RPMI8226 (cell line): Measurements from ENCODE around the gene BCDIN3D.
"Not testable (repeated sequence)": the region's sequence is repeated elsewhere in the genome, so short reads cannot be mapped to it uniquely, and the experiment has no call there.

Source experiments
- DNase-seq: peaks from one replicate; pipeline ENCODE4 v3.0.0-alpha.2; 2015

The BCDIN3D gene

DNA sequence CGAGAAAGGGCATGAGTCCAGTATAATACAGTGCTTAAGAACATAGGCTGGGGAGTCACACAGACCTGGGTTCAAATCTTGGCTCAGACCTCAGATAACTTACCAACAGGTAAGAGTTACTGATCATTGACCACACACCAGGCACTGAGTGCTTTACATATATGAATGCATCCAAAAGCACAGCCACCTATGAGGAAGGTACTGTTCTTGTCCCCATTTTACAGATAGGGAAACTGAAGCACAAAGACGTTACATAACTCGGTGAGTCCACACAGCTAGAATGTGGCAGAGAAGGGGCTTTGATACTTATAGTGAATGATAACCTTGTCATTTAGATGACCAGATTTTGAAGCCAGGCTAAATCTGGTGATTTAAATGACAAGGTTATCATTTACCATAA lies 33.2 kb upstream of the BCDIN3D start:
- DNase-seq: no peak

DNA sequence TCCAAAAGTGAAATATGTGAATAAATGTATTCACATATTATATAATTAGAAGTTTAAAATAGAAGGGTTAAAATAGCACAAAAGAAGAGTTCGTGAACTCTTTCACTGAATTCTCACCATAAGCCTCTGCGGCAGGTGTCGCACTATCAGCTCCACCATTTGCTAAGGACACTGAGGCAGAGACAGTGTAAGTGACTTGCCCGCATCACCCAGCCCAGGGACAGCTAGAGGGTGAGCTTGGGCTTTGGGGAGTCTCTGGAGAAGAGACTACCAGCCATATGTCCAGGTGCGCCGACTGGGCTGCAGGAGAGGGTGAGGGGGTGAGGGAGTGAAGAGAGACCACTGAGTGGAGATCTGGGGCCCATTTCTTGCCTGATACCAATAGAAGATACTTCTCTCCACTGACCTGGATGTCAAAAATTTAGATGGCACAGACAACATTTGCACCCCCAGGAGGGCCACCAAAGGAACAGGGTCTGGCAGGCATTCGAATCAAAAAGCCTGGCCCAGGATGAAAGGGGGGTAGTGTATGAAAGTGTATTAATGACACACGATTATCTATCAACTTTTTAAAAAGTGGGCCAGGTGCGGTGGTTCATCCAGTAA lies 32.3 kb upstream of the BCDIN3D start:
- no peak for DNase-seq

DNA sequence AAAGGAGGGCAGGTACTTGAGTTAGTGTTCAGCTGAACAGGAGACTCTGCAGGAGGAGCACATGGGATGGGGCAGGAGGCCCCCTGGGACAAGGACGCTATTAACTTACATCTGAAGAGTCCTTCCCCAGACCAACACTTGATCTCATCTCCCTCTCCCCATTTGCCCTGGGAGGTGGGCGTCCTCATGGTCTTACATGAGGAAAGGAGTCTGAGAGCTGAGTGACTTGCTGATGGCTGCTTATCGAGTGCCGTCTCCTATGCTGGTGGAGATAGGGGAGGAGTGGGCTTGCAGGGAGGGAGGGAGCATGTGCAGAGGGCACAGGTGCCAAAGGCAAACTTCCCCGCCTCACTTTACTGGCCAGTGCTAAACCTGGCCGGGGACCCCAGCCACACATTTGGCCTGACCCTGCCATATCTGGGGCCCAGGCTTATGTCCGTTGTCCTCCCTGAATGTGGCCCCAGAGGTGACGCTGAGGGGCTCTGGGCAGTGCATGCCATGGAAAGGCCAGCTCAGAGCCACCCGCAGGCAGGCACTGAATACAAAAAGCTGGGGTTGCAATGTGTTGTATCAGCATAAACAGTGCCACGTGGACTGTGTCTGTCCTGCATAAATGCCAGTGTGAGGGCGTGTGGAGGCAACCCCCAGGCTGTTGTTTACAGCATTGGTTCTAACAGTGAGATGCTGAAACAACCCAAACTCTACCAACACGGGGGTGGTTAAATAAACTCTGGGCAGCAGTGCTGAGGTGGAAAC lies 31.4 kb upstream of the BCDIN3D start:
- peak; percentile 63 for DNase-seq

DNA sequence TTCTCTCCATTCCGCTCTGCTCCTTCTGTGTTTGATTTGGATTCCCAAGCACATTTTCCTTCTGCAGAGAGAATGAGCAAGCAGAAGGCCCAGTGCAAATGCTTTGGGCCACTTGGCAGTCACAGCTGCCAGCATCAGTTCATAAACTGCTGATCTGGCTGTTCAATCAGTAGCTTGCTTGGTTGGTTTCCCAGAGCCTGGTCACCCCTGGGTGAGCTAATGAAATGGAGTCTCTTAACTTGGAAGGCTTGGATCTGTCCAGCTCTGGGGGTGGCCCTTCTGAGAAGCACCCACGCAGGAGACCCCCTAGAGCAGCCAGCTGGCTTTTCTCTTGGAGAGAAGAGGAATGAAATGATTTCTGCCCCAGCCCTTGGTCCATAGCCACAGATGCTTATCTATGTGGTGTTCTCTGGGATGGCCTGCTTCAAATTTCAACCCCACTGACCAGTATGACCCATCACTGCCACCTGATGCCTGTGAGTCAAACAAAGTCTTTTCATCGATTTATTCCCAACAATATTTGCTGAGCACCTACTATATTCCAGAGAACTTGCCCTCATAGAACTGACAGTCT lies 30.5 kb upstream of the BCDIN3D start:
- peak; percentile 50 for DNase-seq

DNA sequence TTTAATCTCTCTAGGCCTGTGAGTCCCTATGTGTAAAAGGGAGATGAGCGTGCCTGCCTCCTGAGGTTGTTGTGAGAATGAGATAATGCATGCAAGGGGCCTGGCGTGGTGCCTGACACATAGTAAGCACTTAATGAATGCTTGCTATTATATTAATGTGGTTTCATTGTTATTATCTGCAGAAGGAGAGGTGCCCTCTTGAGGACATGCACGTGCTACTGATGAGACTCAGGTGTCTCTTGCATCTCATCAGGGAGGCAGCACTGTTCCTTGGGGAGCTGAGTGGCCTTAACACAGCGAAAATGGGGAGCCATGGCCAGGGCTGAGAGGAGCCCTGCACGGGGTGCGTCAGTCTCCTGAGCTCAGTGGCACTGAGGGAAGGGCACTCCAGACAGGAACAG lies 29.9 kb upstream of the BCDIN3D start:
- peak; percentile 54 for DNase-seq

DNA sequence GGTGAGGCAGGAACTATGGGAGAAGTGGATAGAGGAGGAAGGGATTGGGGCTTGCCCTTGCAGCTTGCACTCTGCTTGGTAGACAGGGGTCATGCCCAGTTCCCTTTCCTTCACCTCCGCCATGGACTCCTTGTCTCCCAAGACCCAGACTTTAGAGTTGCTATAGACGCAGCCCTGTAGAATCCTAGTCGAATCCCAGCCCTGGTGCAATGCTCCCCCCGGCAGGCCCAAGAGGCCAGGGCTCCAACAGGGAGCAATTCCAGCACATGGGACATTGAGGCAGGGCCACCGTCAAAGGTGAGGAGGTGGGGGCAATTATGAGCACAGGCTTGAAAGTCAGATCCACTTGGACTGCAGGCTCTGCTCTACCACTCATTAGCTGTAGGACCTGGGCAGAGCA lies 29.5 kb upstream of the BCDIN3D start:
- DNase-seq: no peak

DNA sequence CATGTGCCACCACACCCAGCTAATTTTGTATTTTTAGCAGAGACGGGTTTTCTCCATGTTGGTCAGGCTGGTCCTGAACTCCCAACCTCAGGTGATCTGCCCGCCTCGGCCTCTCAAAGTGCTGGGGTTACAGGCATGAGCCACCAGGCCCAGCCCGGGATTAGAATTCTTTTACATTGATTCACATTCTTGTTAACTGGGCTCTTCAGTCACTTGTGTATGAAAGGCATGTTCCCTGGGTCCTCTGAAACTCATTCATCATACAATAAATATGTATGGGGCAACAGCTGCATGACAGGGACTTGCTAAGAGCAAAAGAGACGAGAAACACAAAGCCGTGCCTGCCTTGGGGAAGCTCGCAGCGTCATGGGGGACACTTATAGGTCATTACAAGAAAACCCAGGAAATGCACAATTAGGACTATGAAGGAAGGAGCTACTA lies 28.9 kb upstream of the BCDIN3D start:
- not testable (repeated sequence) for DNase-seq

DNA sequence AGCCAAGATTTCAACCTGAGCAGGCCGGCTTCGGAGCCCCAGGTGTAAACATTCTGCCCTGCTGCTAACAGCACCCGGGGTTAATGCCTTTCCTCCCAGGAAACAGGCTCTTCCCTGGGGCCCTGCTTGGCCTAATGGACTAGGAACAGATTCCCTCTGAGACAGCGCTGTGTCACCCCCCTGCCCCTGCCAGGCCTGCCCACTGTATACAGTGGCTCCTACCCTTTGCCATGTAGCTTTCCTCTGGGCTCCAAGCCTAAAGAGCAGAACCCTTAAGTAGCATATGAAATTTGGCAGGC lies 28.3 kb upstream of the BCDIN3D start:
- DNase-seq: no peak

DNA sequence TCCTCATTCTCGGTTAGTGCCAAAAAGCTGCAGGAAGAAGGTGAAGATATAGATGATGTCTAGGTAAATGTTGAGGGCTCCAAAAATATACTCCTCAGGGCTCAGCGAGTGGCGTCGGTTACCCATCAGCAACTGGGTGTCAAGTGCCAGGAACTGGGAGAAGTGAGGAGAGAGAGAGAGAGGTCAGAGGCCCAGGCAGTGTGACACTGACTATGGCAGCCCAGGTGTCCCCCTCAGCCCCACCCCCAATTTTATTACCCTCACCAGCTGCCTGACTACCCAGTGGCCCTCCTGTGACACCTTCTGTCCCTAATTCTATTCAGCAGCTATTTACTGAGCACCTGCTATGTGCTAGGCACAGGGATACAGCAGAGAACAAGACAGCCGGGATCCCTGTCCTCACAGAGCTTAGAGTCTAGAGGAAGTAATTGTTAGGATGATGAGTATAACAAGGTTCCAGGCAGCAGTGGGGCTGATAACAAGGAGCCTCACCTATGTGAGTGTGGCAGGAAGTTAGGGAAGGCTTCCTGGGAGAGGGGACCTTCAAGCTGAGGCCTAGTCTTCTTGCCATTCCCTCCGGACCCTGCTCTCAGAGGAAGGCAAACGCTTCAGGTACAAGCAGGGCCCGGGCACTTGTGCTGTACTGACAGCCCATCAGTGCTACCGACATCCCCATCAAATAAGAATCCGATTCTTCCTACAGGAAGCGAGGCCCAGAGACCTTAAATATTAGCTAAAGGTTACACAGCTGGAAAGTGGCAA lies 27.8 kb upstream of the BCDIN3D start:
- DNase-seq: no peak

DNA sequence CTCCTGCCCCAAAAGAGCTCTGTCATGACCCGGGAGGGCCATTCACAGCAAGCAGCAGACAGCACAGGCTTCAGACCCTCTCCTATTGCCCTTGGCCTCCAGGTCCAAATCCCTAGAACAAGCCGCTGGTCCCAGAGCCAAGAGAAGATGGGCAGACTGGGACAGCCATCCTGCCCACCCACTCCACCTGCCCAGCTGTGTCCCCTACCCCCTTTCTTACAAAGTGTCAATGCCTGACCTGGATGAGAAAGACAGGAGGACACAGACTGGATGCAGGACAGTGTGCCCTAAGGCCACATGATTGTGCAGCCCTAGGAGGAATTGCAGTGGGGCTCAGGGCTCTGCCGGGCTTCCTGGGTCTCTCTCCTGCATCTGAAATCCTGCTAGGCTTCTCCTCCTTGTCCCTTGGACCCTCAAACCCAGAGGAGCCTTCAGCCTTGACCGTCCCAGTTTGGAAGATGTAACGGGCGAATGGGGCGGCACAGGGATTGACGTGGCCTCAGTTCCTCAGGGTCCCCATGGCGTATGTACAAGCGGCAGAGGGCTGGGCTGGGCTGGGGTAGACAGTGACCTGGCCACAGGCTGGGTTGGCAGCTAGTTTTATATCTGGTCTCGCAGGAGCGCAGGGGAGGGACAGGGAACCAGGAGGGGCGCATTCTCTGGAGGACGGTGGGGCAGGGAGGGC lies 27.1 kb upstream of the BCDIN3D start:
- no peak for DNase-seq

DNA sequence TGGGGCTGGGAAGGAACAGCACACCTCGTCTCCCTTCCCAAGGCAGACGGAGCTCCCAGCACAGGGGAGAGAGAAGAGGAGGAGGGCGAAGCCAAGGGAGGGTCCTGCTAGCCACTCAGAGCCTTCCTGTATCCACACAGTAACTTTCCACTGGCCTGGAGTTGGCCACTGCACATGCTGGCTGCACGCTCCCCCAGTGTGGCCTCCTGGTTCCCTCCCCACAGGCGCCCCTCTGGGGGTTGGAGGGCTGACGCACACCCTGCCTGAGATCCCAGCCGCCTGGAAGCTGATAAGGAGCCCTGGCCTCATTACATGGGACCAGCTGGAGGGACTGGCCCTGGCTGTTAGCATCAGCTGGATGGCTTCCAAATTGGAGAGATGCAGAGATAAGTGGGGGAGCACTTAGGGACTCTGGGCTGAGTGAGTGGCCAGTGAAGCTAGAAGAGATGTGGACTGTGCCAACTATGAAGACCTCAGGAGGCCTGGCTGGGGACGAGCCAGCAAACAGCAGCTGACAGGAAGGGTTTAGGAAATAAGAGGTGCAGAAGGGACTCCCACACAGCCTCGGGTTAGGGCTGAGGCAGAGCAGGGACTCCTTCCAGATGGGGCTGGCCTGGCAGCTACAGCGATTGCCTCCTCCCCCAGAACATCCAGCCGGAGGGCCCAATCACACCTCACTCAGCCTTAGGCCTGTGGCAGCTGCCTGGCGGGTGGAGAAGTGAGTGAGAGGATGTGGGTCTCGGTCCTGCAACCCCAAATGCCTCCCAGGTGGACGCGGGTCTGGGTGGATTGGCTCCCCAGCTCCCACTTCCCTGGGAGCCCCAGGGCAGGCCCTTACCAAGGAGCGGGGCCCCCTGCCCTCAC lies 26.3 kb upstream of the BCDIN3D start:
- peak; percentile 39 for DNase-seq

DNA sequence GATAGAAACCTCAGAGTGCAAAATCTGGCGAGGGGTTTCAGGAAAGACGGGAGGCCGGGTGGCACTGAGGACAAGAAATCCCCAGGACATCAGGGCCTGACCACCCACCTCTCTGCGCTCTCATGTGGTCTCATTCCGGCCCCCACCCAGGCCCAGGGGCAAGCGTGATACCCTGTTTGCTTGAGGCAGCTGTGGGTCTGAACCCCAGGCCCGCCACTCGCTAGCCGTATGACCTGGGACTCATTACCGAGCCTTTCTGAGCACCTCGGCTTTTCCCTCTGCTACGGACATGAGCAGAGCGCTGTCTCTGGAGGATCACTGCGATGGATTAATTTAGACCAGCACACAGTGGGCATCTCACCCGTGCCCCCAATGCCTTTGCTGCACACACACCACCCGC lies 25.5 kb upstream of the BCDIN3D start:
- DNase-seq: no peak

DNA sequence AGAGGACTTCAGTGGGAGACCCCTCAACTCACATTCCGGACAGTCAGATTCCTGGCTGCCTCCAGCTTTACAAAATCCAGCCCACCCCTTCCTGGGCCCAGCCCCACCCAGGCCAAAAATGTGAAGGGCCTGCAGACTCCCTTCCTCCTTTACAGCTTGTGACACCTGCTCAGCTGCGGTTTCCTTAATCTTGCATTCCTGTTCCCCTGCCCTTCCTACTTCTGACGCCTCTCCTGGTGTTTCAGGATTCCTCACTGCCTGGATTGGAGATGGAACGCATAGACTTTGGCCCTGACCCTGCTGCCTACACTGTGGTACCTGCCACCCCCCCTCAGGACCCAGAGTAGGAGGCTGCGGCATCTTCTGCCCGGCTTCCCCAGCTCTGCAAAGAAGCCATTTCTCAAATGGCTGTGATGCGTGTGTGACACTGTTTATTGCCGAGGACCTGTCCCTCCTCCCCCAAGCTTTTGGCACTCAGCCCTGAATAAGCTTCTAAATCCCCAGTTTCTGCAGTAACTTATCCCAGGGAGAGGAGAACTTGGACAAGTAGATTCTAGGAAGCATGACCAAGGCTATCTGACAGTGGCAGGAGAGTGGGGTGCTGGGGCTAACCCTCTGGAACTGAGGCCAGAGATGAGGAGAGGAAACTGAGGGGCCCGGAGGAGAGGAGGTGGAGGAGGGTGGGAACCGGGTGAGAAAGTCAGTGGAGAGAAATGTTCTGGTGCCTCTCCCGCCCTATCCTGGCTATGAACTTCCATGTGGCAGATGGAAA lies 24.9 kb upstream of the BCDIN3D start:
- DNase-seq: no peak

DNA sequence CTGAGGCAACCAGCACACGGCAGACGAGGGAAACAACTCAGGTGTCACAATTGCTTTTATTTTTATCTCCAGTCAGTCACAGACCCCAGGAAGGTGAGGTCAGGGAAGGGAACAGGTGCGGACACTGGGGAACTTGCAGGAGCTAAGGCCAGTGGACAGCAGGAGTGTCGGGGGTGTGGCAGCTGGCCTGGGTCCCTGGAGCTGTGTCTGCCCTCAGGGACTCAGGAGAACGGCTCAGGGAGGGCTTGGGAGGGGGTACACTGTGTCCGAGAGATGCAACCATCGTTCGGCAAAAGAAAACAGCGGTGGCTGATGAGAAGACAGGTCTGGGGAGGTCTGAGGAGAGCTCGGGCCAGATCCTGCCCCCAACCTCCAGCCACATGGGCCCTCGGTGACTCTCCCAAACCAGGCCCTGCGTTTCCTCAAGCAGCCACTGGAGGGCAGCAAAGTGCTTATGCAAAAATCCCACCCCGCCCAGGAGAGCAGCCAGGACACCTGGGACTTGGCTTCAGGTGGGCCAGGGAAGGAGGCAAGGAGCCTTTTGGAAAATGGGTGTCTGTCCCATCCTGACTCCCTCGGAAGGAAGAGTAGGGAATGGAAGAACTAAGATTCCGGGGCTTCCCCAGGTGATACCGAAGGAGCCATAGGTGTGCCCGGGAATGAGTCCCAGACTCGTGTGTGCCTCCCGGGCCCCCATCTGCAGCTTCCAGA lies 24.1 kb upstream of the BCDIN3D start:
- peak; percentile 77 for DNase-seq

DNA sequence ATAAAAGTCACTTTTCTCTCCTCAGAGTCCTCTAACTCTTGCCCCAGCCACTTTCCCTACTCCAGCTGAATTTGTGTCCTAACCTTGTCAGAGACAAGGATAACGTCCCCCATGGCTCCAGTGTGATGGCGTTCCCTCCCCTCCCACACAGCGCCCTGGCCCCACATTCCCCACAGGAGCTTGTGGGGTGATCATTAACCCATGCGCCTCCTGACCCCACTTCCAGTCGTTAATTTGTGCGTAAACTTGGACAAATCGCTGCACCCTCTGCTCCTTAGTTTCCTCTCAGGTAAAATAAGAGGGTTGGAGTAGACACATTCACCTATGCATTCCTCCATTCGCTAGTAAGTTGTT lies 22.9 kb upstream of the BCDIN3D start:
- no peak for DNase-seq

DNA sequence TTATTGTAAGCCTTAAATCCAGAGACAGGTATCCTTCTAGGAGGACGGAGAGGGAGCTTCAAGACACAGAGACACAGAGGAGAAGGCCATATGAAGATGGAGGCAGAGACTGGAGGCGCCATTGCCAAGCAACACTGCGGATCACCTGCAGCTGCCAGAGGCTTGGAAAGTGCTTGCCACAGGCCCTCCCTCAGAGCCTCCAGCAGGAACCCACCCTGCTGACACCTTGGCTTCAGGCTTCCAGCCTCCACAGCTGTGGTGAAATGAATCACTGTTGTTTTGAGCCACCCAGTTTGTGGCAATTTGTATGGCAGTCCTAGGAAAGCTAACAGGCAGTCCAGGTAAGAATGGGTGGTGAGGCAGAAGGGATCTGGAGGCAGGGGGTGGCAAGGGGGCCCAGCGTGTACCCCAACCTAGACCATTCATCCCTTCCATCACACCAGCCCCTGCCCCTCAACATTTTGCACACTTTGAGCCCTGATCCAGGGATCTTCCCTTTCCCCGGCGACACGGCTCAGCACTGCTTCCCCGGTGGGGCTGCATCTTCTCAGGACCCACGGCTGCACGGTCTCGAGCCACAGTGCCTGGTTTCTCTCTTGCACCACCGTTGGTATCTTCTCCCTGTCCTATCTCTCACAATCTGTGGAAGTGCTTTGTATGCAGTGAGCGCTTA lies 22.3 kb upstream of the BCDIN3D start:
- no peak for DNase-seq

DNA sequence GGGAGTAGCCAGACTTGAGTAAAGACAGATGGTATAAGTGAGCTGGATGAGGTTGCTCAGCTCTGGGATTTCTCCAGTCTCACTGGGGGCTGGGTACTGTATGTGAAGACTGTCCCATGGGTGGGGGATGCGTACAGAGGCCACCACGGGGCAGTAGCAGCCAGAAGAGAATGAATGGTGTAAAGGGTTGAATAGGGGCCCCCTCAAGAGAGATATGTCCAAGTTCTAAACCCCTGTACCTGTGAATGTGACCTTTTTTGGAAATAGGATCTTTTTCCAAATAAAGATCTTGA lies 21.8 kb upstream of the BCDIN3D start:
- no peak for DNase-seq

DNA sequence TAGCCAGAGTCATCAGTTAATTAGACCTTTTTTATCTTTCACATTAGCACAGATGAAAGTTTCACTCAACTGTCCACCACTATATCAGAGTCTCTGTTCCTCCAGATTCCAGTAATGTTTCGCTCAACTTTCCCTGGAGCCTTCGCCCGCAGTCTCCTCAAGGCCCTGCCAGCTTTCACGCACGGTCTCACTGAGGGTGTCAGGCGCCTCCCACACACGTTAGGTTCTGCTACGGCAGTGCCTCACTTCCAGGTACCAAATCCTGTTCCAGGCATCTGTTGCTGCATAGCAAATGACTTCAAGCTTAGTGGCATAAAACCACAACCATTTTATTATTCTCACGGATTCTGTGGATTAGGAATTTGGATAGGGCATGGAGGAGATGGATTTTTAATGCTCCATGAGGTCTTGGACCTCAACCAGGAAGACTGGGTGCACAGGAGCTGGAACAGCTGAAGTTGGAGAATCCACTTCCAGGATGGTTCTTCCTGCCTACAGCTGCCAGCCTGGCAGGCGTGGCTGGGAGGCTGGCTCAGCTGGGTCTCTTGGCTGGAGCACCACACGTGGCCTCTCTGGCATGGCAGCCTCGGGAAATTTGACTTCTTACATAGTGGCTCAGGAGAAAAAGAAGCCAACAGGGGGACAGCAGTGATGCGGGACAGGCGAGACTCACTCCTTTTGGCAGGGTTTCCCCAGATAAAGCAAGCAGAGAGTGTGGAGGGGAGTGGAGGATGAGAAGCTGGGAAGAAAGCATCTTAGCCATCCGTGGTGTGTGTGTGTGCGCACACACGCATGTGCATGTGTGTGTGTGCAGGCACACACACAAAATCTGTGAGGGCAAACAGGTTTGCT lies 21.3 kb upstream of the BCDIN3D start:
- DNase-seq: no peak

DNA sequence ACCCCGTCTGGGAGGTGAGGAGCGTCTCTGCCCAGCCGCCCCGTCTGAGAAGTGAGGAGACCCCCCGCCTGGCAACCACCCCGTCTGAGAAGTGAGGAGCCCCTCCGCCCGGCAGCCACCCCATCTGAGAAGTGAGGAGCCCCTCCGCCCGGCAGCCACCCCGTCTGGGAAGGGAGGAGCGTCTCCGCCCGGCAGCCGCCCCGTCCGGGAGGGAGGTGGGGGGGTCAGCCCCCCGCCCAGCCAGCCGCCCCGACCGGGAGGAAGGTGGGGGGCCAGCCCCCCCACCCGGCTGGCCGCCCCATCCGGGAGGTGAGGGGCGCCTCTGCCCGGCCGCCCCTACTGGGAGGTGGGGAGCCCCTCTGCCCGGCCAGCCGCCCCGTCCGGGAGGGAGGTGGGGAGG lies 18.0 kb upstream of the BCDIN3D start:
- not testable (repeated sequence) for DNase-seq

DNA sequence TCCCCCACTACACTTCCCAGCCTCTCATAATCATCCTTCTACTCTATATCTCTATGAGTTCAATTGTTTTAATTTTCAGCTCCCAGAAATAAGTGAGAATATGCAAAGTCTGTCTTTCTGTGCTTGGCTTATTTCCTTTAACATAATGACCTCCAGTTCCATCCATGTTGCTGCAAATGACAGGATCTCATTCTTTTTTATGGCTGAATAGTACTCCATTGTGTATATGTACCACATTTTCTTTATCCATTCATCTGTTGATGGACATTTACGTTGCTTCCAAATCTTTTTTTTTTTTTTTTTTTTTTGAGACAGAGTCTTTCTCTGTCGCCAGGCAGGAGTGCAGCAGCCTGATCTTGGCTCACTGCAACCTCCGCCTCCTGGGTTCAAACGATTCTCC lies 13.0 kb upstream of the BCDIN3D start:
- DNase-seq: not testable (repeated sequence)
